Suprapubic skin (tissue), 4 donors: Measurements from ENCODE around the gene ARFGEF3.

Experiments
- CTCF ChIP-seq, 2 donors: fragments of 200-600 bp in 1 of 2; fragments of 450-650 bp in 1 of 2; sonication (generic) in 1 of 2; IDR thresholded peaks; one replicate each; pipeline ENCODE4 v1.5.1; 2016 to 2019; ENCODE audit warnings: antibody characterized with exemption in 2 of 2, mild to moderate bottlenecking in 1 of 2, moderate library complexity in 1 of 2
- EP300 ChIP-seq: sonication (generic); formaldehyde crosslinking; IDR thresholded peaks from one replicate; pipeline ENCODE4 v1.6.1; 2017; ENCODE audit warnings: antibody characterized with exemption
- POLR2A ChIP-seq, 2 donors: fragments of 450-650 bp; IDR thresholded peaks; one replicate each; pipeline ENCODE4 v1.6.1; 2017; ENCODE audit warnings: antibody characterized with exemption in 2 of 2, mild to moderate bottlenecking in 2 of 2, moderate library complexity in 2 of 2
- POLR2AphosphoS5 ChIP-seq, 3 donors: sonication (generic); formaldehyde crosslinking; IDR thresholded peaks; one replicate each; pipeline ENCODE4 v1.6.1; 2017; ENCODE audit warnings: antibody characterized with exemption in 3 of 3

- TF ChIP-seq CTCF (IDR thresholded peaks at IDR 0.05) = no peak
- no peak for TF ChIP-seq POLR2A (IDR thresholded peaks at IDR 0.05)
- TF ChIP-seq EP300 = no peak
- no peak for TF ChIP-seq POLR2AphosphoS5 (IDR thresholded peaks at IDR 0.05)
These were observed 109.7 kb downstream of the ARFGEF3 start for GRCh38 chr6:138271451-138271850.
